HG03575 (cell line): ENCODE measurements around the gene EFNB2.

Source experiments
- ATAC-seq: cut with Tn5 transposase; IDR thresholded peaks from one replicate; pipeline ENCODE4 v1.9.1; 2021; ENCODE audit not compliant: unreplicated experiment, insufficient number of reproducible peaks, low FRiP score; ENCODE audit errors: extremely low read depth

Gene EFNB2

GRCh38 chr13:106468744-106469590 lies 66.5 kb downstream of the EFNB2 start:
- ATAC-seq: no peak

DNA sequence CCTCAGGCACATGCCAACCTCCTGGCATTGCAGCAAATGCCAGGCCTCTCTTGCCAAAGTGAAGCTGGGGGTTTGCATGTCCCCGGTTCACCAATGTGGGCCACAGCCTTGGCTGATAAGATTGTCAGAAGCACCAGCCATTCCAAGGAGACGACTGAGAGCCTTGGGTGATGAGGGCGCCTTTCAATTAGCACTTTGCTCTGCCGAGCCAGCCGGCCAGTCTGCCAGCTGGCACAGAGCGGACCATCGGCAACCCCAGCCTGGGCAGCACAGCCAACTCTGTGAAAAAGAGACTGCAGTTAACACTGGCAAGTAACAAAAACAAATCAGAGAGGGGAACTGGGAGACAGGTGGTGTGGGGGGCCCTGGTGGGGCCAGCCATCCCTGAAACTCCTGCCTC lies 67.3 kb downstream of the EFNB2 start:
- ATAC-seq: no peak

GRCh38 chr13:106467427-106468122 lies 67.9 kb downstream of the EFNB2 start:
- ATAC-seq: no peak

- no peak for ATAC-seq
Observed at GRCh38 chr13:106466691-106467426, 68.6 kb downstream of the EFNB2 start.

DNA sequence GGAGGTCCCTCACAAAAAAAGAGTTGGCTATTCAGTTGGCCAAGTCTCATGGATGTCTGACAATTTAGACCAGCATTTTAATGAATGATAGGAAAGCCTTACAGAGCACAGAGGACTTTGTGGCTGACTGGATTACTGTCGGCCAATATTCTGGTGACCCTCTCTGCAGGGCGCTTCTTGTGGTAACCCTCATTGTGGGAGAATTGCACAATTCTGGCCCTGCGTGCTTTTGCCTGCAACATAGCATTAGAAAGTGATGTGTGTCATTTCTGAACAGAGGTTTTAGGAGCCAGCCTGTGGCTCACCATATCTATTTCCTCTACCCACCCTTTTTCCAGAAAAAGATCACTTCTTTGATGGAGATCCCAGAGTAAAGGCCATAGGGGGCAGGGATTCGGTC lies 71.4 kb downstream of the EFNB2 start:
- ATAC-seq: no peak

DNA sequence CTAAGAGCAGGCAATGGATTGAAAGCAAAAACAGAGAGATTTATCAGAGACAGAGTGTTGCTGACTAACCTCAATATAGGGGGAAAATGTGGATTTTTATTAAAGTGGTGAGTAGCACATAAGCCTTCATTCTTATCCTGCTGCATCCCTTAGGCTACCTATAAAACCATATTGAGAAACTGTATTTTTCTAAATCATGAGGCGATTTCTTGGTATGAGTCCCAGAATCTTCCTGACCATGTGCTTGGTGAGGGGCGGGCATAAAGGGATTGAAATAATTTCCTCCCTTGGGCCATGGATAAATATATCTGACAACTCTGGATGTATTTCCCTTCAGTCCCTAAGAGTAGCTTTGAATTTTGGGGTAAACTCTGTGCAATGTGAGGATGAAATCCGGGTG lies 72.8 kb downstream of the EFNB2 start:
- no peak for ATAC-seq

DNA sequence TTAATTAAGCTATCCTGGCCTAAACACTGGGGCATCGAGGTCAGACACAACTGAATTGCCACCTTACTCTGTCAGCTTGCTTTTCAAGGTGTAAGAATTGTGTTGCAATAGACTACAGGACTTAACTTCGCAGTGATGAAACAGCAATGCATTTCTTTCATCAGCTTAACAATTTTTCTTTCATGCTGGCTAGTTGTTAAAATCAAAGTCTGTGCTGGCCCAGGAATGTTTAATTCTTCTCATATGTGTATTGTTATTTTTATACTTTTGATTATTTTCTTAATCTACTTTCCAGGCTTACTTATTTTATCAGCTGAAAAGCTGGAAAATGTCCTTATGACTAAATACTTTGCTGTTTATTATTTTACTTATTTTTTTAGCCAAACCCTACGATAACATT lies 79.7 kb downstream of the EFNB2 start:
- ATAC-seq: no peak

DNA sequence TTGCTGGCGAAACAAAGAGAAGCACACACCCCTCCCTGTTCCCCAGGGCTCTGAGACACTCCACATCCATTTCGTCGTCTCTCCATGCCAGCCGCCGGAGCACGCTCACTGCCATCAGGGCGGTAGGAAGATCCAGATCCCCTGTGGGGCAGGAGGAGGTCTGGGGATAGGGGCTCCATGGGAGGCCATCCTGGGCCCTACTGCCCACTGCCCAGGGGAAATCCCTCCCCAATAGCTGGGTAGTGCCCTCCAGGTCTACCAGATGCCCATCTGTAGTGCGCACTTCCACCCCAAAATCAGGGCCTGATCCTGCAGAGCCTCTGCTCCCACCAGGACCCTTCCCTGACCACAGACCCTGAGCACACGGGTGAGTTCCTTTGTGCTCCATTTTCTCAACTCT lies 80.3 kb downstream of the EFNB2 start:
- no peak for ATAC-seq

DNA sequence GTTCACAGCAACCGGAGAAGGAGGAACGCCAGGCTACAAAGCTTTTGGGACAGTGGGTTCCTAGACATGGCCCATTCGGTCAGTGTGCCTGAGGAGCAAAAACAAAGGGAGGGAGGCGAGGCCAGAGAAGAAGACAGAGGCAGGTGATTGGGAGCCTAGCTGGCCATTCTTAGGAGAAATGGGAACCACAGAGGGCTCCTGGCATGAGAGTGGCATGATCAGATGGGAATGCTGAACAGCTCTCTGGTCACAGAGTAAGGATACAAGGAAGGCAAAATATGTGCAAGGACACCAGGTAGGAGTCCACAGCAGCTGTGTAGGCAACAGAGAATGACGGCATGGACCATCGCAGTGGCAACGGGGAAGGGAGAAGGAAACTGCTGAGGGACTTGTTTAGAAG lies 82.4 kb downstream of the EFNB2 start:
- no peak for ATAC-seq

GRCh38 chr13:106450991-106451390 lies 84.5 kb downstream of the EFNB2 start:
- ATAC-seq: no peak

- ATAC-seq: no peak
Observed at GRCh38 chr13:106449096-106449495, 86.4 kb downstream of the EFNB2 start.

- no peak for ATAC-seq
Observed at GRCh38 chr13:106445996-106446395, 89.5 kb downstream of the EFNB2 start.

GRCh38 chr13:106443607-106444322 lies 91.7 kb downstream of the EFNB2 start:
- no peak for ATAC-seq

DNA sequence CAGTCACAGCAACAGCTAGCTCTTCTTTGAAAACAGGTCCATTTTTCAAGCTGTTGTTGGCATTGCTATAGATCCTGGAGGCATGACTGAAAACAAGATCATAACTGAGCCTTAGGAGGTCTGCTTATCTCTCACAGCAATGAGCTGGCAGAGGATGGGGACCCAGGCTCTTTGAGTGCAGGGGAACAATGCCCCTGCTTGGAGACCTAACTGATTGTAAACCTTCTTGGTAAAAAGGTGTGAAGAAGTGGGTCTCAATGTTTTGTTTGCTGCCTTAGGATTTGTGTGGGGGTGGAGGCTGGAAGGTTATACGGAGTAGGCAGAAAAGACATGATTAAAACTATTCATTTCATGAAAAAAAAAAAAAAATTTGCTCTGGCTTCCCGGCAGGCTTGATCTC lies 94.6 kb downstream of the EFNB2 start:
- ATAC-seq: no peak
